DND-41 (cell line): ENCODE measurements around the gene DDR1.

ENCODE experiments used
- CTCF ChIP-seq: IDR thresholded peaks from 2 replicates; pipeline ENCODE4 v1.5.1; 2012; ENCODE audit warnings: borderline replicate concordance, low read length, moderate library complexity, mild to moderate bottlenecking; ENCODE audit not compliant: poor library complexity, severe bottlenecking; ENCODE audit errors: extremely low read depth
- EZH2 ChIP-seq: IDR thresholded peaks from 3 replicates; pipeline ENCODE4 v1.6.1; 2012; ENCODE audit warnings: borderline replicate concordance, low read depth, mild to moderate bottlenecking, moderate library complexity, low read length, inconsistent platforms; ENCODE audit not compliant: severe bottlenecking

DNA sequence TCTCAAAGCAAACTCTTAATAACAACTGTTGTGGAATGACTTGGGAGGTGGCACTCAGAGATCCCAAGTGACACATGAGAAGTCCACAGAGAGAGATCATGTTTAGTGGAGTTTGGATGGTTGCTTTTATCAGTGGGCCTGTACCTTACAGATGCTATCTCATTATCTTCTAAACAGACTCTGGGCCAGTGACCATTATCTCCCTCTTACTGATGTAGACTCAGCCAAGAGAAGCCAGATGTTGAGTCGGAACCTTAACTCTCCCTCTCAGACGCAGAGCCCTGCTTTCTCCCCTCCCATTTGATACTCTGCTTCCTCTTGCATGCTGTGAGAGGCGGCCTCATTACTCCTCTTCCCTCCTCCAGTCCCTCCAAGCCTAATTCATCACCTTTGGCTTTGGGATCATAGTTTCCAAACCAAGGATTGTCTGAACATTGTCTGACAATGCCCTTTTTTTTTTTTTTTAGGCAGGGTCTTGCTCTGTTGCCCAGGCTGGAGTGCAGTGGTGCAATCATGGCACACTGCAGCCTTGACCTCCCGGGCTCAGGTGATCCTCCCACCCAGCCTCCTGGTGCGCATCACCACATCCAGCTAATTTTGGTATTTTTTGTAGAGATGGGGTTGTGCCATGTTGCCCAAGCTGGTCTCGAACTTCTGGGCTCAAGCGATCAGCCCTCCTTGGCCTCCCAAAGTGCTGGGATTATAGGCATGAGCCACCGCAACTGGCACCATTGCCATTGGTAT, 4.5 kb upstream of the DDR1 start:
- TF ChIP-seq CTCF (no peak), EZH2 (no peak)
